Pericardium fibroblast (primary cell): Measurements from ENCODE around the gene SORD. TPM values are rescaled to one million over a fixed set of nuclear protein-coding genes. Genes with fewer than 3 reads are reported as not detected.

Experiments used
- total RNA-seq: library from RNA; depleted of rRNA; stranded (reverse); fragments of >200 nt; gene quantifications from 2 replicates; pipeline ENCODE4 v1.2.3, GENCODE V29; 2015

SORD gene
- total RNA-seq = 5.1 and 10.2 TPM in 2 replicates

DNA sequence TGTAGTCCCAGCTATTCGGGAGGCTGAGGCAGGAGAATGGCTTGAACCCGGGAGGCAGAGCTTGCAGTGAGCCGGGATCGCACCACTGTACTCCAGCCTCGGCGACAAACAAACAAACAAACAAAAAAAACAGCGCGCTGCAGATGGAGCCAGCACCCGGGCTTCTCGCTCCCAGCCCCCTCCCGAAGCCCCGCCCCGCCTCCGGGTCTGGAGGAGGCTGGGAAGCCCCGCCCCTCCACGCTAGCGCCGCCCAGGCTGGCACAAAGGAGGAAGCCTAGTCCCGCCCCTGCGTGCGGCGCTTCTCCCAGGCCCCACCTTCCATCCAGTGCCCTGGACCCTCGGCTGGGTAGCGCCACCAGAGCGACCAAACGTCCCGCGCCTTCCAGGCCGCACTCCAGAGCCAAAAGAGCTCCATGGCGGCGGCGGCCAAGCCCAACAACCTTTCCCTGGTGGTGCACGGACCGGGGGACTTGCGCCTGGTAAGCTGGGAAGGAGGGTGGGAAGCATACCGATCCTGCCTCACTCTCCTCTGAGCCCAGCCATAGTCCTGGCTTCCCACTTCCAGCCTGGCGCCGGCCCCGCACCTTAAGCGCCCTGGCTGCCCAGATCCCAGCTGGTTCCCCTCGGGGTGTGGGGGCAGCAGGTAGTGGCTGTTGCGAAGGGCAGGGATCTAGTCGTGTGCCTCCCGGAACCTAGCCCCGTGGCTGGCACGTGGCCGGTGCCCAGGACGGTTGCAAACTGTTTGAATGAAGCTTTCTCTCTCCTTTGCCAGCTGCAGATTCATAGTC, at the start of gene SORD:
Gene SORD (plus strand): TSS at position 325 of the 788 bp plus-strand sequence. CDS start 89 bp downstream, at position 414.

DNA sequence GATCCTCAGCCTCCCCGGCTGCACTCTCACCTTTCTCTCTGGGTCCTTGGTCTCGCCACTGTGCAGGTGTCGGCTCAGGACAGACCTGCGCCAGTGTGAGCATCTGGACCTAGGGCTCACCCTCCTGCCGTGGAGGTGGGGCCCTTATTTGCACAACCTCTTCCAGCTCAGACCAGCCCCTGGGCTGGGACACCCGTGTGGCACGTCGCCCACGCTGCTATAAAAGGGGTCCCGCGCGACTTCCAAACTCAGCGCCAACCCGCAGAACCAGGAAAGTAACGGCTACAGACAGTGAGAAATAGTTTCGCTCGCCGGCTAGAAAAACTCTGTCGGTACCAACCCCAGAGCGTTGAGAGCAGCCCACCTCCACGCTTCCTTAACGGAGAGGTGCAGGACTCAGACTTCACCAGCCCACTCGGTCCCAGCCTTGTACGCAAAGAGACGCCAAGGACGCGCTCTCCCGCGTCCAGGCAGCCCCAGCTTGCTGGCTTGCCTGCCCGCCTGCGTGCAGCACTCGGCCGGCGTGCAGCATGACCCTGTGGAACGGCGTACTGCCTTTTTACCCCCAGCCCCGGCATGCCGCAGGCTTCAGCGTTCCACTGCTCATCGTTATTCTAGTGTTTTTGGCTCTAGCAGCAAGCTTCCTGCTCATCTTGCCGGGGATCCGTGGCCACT, 91.2 kb downstream of the SORD start, which contains the start of the genes DUOX2 and DUOXA2:
Gene DUOX2 (minus strand): TSS at position 97 of the 675 bp plus-strand sequence. CDS start 761 bp downstream, outside the sequence.
Gene DUOXA2 (plus strand): TSS at position 251 of the 675 bp plus-strand sequence. CDS start 280 bp downstream, at position 531.

Other genes with a start within 250 kb of the SORD start
- gene TERB2, start 66.5 kb upstream of the SORD start, total RNA-seq = not detected in 2 replicates
- gene DUOX2, start 91.0 kb downstream of the SORD start, total RNA-seq = not detected in 2 replicates
- gene DUOXA2, start 91.1 kb downstream of the SORD start, total RNA-seq = not detected in 2 replicates
- not detected in 2 replicates for gene DUOXA1, start 106.7 kb downstream of the SORD start, total RNA-seq
- gene DUOX1, start 106.8 kb downstream of the SORD start, total RNA-seq = not detected in 2 replicates
- gene SHF, start 164.8 kb downstream of the SORD start, total RNA-seq = 2.9 and 4.7 TPM in 2 replicates
- gene SLC28A2, start 229.0 kb downstream of the SORD start, total RNA-seq = not detected in 2 replicates